Adrenal gland (tissue), 5 donors: Measurements from ENCODE around the gene G3BP2.

Source experiments
- CTCF ChIP-seq, 6 experiments: fragments of 450-650 bp in 4 of 6; fragments of 200-600 bp in 2 of 6; sonication (generic) in 1 of 6; IDR thresholded peaks; 1 replicate in 5 of 6; 2 replicates in 1 of 6; pipeline versions ENCODE4 v1.5.1 to v1.8.0; 2016 to 2021; ENCODE audit warnings: antibody characterized with exemption in 6 of 6, mild to moderate bottlenecking in 2 of 6, moderate library complexity in 1 of 6
- POLR2A ChIP-seq, 2 donors: fragments of 450-650 bp; IDR thresholded peaks; one replicate each; pipeline ENCODE4 v1.6.1; 2017; ENCODE audit warnings: antibody characterized with exemption in 2 of 2, mild to moderate bottlenecking in 2 of 2, moderate library complexity in 1 of 2
- donor health status: DM: no; HTN: no; CAD: no.

- no peak for TF ChIP-seq CTCF (IDR thresholded peaks at IDR 0.05)
- no peak for TF ChIP-seq POLR2A (IDR thresholded peaks at IDR 0.05)
Observed at GRCh38 chr4:75666299-75666698, 6.9 kb downstream of the G3BP2 start.
